ENCODE data around the gene FUT2.
A peak's percentile ranks its signal among the peaks of the same experiment; 100 is the strongest.
"Not testable (repeated sequence)": the region's sequence is repeated elsewhere in the genome, so short reads cannot be mapped to it uniquely, and the experiment has no call there.

FUT2 gene

DNA sequence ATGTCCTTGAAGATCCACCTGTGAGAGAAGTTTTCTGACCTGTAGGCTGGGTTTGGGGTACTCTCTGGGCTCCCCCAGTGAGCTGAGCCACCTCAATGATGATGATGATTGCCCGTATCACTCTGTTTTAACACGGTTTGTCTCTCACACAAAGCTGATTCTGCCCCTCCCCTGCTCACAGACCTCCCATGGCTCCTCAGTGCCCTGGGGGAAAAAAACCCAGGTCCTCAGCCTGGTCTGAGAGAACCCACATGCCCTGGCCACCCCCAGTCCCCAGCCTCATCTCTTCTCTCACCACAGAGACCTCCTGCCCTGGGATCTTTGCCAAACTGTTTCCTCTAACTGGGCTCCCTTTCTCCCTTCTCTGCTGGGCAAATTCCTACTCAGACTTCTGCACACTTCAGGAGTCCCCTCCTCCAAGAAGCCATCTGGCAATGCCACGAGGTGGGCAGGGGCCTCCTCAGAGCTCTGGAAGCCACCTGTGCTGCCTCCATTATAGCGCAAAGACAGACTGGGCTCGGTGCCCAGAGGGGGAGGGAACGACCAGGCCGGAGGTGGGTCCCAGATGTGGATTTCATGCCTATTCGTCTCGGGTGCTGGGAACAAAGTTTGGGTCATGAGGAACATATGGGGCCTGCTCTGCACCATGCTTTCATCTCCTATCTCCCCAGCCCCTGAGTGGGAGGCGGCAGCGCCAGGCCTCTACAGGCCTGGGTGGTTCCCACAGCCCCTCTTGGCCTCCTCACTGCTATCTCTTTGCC lies 41.3 kb upstream of the FUT2 start:
- TF ChIP-seq, protein P1, sequence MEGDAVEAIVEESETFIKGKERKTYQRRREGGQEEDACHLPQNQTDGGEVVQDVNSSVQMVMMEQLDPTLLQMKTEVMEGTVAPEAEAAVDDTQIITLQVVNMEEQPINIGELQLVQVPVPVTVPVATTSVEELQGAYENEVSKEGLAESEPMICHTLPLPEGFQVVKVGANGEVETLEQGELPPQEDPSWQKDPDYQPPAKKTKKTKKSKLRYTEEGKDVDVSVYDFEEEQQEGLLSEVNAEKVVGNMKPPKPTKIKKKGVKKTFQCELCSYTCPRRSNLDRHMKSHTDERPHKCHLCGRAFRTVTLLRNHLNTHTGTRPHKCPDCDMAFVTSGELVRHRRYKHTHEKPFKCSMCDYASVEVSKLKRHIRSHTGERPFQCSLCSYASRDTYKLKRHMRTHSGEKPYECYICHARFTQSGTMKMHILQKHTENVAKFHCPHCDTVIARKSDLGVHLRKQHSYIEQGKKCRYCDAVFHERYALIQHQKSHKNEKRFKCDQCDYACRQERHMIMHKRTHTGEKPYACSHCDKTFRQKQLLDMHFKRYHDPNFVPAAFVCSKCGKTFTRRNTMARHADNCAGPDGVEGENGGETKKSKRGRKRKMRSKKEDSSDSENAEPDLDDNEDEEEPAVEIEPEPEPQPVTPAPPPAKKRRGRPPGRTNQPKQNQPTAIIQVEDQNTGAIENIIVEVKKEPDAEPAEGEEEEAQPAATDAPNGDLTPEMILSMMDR (IDR thresholded peaks at IDR 0.05) = no peak
- Histone ChIP-seq H3K4me3 (no peak overlapping the region), H3K27ac (no peak overlapping the region)
- DNase-seq (ENCODE audit: low spot score) = no peak

DNA sequence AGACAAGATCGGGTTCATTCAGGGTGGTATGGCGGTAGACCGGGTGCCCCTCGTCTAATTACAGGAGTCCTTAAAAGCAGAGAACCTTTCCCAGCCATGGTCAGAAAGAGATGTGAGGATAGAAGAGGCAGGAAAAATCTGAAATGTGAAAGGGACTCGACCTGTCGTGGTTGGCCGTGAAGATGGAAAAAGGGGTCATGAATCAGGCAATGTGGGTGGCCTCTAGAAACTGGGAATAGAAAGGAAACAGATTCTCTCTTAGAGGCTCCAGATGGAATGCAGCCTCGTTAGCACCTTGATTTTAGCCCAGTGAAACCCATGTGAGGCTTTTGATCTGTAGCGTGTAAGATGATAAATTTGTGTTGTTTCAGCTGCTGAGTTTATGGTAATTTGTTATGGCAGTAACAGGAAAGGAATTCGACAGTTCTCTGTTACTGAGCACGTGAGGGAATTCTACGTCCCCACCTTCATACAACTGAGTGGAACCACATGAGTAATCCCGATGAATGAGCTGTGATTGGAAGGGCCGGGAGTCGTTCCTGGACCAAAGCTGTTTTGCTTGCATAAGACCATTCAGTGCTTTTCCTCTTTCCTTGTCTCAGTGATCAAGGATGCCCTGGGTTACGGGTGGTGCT lies 38.8 kb upstream of the FUT2 start:
- TF ChIP-seq, protein P1 (IDR thresholded peaks at IDR 0.05) = no peak
- DNase-seq (ENCODE audit: low spot score) = no peak
- no peak overlapping the region for H3K27ac ChIP-seq

DNA sequence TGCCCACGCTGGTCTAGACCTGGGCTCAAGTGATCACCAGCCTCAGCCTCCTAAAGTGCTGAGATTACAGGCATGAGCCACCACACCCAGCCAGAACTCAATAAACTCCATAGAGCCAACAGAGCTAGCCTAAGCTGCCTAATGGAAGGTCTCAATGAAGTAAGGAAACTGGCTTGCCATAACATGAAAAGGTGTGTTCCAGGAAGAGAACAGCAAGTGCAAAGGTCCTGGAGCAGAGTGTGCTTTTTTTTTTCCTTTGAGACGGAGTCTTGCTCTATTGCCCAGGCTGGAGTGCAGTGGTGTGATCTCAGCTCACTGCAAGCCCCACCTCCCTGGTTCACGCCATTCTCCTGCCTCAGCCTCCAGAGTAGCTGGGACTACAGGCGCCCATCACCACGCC lies 37.9 kb upstream of the FUT2 start:
- H3K4me3 ChIP-seq = not testable (repeated sequence)

More for the DNA sequence above, 38.8 kb upstream of the FUT2 start:
- no peak overlapping the region for H3K4me3 ChIP-seq

DNA sequence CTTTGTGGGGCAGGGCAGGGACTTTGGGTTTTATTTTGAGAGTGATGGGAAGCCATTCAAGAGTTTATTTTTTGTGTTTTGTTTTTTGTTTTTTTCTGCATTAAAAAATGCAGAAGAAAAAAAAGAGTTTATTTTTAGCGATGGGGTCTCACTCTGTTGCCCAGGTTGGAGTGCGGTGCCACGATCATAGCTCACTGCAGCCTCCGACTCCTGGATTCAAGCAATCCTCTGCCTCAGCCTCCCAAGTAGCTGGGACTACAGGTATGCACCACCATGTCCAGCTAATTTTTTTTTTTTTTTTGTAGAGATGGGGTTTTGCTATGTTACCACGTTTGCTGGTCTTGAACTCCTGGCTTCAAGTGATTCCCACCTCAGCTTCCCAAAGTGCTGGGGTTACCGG lies 37.3 kb upstream of the FUT2 start:
- DNase-seq (ENCODE audit: low spot score) = no peak
- no peak overlapping the region for H3K4me3 ChIP-seq
- H3K27ac ChIP-seq = no peak overlapping the region
- TF ChIP-seq, protein P1 (IDR thresholded peaks at IDR 0.05) = no peak

More for the DNA sequence above, 37.9 kb upstream of the FUT2 start:
- H3K27ac ChIP-seq; DNase-seq (ENCODE audit: low spot score): not testable (repeated sequence)

DNA sequence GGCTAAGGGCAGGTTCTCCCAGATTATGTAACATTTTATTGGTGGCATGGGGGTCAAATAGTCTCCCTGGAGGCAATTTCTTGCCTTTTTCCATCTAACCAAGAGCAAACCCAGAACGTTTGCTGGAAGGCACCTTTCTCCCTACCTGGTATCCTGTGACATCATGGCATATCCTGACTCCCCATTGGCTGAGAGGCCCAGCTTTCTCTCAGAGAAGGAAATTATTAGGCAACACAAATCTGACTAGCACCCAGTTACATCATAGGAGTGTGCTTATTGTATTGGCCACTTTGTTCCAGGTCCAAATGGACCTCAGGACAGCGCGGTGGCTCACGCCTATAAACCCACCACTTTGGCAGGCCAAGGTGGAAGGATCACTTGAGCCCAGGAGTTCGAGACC lies 36.0 kb upstream of the FUT2 start:
- TF ChIP-seq, protein P1 (IDR thresholded peaks at IDR 0.05) = no peak
- no peak for DNase-seq (ENCODE audit: low spot score)
- Histone ChIP-seq H3K27ac (no peak overlapping the region), H3K4me3 (no peak overlapping the region)

DNA sequence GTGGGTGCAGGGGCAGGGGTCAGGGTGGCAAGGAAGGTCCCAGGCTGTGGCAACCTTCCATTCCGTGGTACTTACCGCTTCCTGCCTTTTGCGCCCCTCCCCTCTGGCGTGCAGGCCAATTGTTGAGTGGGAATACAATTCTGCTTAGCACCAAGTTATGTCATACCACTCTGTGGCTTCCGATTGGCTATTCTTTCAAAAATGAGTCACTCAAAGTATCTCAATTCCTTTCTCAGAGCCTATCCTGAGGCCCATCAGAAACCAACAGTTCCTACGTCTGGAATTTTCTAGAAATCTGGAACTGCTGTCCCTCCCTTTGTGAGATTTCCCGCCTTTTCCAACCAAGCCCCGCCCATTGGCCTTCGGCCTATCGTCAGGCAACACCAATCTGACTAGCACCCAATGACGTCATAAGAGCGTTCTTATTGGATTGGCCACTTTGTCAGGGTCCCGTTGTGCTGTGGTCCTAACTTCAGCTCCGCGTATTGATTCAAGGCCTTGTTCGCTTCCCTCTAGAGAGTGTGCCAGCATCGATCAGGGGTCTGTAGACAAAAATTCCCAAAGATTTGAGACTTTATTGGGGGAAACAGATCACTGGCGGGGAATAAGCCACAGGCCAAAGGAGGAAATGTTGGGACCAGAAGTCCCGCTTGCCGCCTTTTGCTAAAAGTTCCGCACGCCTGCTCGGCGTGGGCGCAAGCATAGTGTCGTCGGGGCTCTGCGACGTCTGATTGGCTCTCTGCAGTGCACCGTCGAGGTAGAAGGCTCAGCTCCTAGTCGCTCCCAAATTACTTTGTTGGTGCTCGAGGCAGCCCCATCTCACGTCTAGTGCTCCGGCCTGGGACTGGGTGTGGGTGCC lies 34.7 kb upstream of the FUT2 start:
- peak; percentile 88 for DNase-seq (ENCODE audit: low spot score)
- Histone ChIP-seq H3K27ac (peak overlapping the region in 1 of 2 donors; percentile 46), H3K4me3 (no peak overlapping the region)
- TF ChIP-seq, protein P1 (IDR thresholded peaks at IDR 0.05) = no peak

DNA sequence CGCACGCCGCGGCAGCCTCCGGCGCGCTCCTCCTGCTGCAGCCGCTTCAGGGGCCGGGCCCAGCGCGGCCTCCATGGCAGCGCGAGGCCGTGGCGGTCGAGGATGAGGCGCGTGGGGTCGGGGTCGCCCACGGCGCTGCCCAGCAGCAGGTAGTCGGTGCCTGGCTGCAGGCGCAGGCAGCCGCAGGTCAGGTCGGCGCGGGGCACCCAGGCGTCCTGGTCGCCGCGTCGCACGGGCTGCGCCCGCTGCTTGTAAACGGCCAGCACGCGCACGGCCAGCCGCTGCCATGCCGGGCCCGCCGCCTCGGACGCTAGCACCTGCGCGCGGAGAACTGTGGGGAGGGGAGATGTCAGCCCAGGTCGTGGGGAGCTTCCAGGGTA lies 34.1 kb upstream of the FUT2 start:
- H3K4me3 ChIP-seq = no peak overlapping the region
- TF ChIP-seq, protein P1 (IDR thresholded peaks at IDR 0.05) = no peak
- no peak overlapping the region for H3K27ac ChIP-seq
- no peak for DNase-seq (ENCODE audit: low spot score)
